HepG2 (cell line): Measurements from ENCODE around the gene ECSIT. TPM values are rescaled to one million over a fixed set of nuclear protein-coding genes. Genes with fewer than 3 reads are reported as not detected.

Experiments used
- KLF16 ChIP-seq, 2 experiments: sonication (generic) in 1 of 2; formaldehyde crosslinking in 1 of 2; IDR thresholded peaks; 2 replicates each; pipeline versions ENCODE4 v1.6.1 to v1.8.0; 2016 to 2023; ENCODE audit warnings: missing genetic modification reagents in 2 of 2, missing compliant biosample characterization in 1 of 2
- MTERF4 ChIP-seq: sonication (generic); formaldehyde crosslinking; IDR thresholded peaks from 2 replicates; pipeline ENCODE4 v1.8.0; 2023; ENCODE audit warnings: mild to moderate bottlenecking, missing genetic modification reagents
- NCOA5 ChIP-seq: sonication (generic); formaldehyde crosslinking; IDR thresholded peaks from 2 replicates; pipeline ENCODE4 v1.4.0; 2020; ENCODE audit warnings: missing genetic modification reagents
- NFE2L1 ChIP-seq: sonication (generic); formaldehyde crosslinking; IDR thresholded peaks from 2 replicates; pipeline ENCODE4 v1.4.0; 2020; ENCODE audit warnings: missing genetic modification reagents, mild to moderate bottlenecking, borderline replicate concordance
- PAXIP1 ChIP-seq: sonication (generic); formaldehyde crosslinking; conservative IDR thresholded peaks from 2 replicates; pipeline ENCODE4 v1.4.0; 2020; ENCODE audit warnings: mild to moderate bottlenecking, missing genetic modification reagents, moderate library complexity
- SMAD9 ChIP-seq: sonication (generic); formaldehyde crosslinking; IDR thresholded peaks from 2 replicates; pipeline ENCODE4 v1.5.1; 2020; ENCODE audit warnings: mild to moderate bottlenecking, missing genetic modification reagents
- UBTF ChIP-seq: sonication (generic); formaldehyde crosslinking; IDR thresholded peaks from 2 replicates; pipeline ENCODE4 v1.4.0; 2020; ENCODE audit warnings: mild to moderate bottlenecking, missing genetic modification reagents
- ZNF484 ChIP-seq: sonication (generic); formaldehyde crosslinking; IDR thresholded peaks from 2 replicates; pipeline ENCODE4 v1.5.1; 2020; ENCODE audit warnings: mild to moderate bottlenecking, low read depth, missing genetic modification reagents, borderline replicate concordance
- ZNF672 ChIP-seq: sonication (generic); formaldehyde crosslinking; IDR thresholded peaks from 2 replicates; pipeline ENCODE4 v1.8.1; 2022; ENCODE audit warnings: missing genetic modification reagents
- ZNF703 ChIP-seq: sonication (generic); formaldehyde crosslinking; IDR thresholded peaks from 2 replicates; pipeline ENCODE4 v1.5.1; 2020; ENCODE audit warnings: missing genetic modification reagents, mild to moderate bottlenecking, moderate library complexity, borderline replicate concordance
- ZNF740 ChIP-seq: sonication (generic); formaldehyde crosslinking; IDR thresholded peaks from 2 replicates; pipeline ENCODE4 v1.4.0; 2020; ENCODE audit warnings: missing genetic modification reagents
- polyA plus RNA-seq, 8 experiments: library from polyadenylated mRNA; depleted of rRNA in 3 of 8; stranded (reverse) in 7 of 8; unstranded in 1 of 8; fragments of >200 nt; fragmentation: Illumina TruSeq in 4 of 8; extraction: Trizol in 4 of 8; gene quantifications; 2 replicates each; pipeline versions ENCODE4 v1.2.1 to v1.2.3, GENCODE V29; 2011 to 2016; ENCODE audit warnings: low read depth in 4 of 8, missing spikeins in 1 of 8, mixed read lengths in 1 of 8; ENCODE audit not compliant: insufficient read depth in 1 of 8
- total RNA-seq, 5 experiments: library from RNA; depleted of rRNA; stranded (reverse); fragments of >200 nt; fragmentation: Illumina TruSeq; extraction: Trizol; gene quantifications; 2 replicates each; pipeline ENCODE4 v1.2.3, GENCODE V29; 2016; ENCODE audit warnings: low read depth in 1 of 5
- TF ChIP-seq, protein P1 (sequence below): IDR thresholded peaks from 2 replicates; pipeline ENCODE4 v1.6.1; 2016; ENCODE audit warnings: low read depth, borderline replicate concordance
- TF ChIP-seq, protein P2 (sequence below): conservative IDR thresholded peaks from 2 replicates; pipeline ENCODE4 v1.6.1; 2018; ENCODE audit warnings: missing genetic modification reagents
- TF ChIP-seq, protein P3 (sequence below): sonication (generic); formaldehyde crosslinking; IDR thresholded peaks from 2 replicates; pipeline ENCODE4 v1.8.1; 2022; ENCODE audit warnings: low read depth, mild to moderate bottlenecking, missing genetic modification reagents
- TF ChIP-seq, protein P4 (sequence below): sonication (generic); formaldehyde crosslinking; IDR thresholded peaks from 2 replicates; pipeline ENCODE4 v1.4.0; 2020; ENCODE audit warnings: low read depth, mild to moderate bottlenecking, missing genetic modification reagents

Gene ECSIT
- total and polyA plus RNA-seq, 2 of the 13 experiments (the other 11 are each of a cell fraction or from before 2014, with no cell fraction given) = 36.4 to 62.3 TPM

DNA sequence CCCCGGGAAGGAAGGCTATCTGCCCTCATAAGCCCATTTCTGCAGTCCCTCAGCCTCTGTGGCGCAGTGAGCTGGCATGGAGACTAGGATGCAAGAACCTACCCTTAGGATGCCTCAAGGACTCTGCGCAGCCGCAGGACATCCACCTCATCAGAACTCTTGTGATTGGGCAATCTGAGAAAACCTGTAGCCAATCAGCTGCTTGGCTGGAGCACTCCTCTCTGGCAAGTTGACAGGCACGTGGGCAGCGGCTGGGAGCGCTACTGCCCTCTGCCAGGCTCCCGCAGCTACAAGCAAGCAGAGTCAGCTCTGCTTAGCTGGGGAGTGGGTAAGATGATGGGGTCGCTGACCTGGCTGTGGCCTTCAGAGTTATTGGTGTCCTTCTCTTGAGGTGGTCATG is 1.5 kb upstream of the ECSIT start (continued):
- no peak for TF ChIP-seq ZNF740 (CRISPR knock-in tag)
- no peak for TF ChIP-seq NCOA5 (CRISPR knock-in tag)
- TF ChIP-seq, protein P1, sequence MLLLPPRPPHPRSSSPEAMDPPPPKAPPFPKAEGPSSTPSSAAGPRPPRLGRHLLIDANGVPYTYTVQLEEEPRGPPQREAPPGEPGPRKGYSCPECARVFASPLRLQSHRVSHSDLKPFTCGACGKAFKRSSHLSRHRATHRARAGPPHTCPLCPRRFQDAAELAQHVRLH = 0 out of 2 replicates have a peak, but pooled peaks have one; percentile 59
- TF ChIP-seq MTERF4 = no peak
- TF ChIP-seq SMAD9 (CRISPR knock-in tag) = no peak
- no peak for TF ChIP-seq ZNF703 (CRISPR knock-in tag)
- TF ChIP-seq, protein P2, sequence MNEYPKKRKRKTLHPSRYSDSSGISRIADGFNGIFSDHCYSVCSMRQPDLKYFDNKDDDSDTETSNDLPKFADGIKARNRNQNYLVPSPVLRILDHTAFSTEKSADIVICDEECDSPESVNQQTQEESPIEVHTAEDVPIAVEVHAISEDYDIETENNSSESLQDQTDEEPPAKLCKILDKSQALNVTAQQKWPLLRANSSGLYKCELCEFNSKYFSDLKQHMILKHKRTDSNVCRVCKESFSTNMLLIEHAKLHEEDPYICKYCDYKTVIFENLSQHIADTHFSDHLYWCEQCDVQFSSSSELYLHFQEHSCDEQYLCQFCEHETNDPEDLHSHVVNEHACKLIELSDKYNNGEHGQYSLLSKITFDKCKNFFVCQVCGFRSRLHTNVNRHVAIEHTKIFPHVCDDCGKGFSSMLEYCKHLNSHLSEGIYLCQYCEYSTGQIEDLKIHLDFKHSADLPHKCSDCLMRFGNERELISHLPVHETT (CRISPR knock-in tag) = no peak; the same call in 1 of the 2 replicates
- peak in 1 of 2 experiments; percentile 77; a peak in 2 of 4 replicates for TF ChIP-seq KLF16 (CRISPR knock-in tag; IDR thresholded peaks at IDR 0.05)
- TF ChIP-seq, protein P3, sequence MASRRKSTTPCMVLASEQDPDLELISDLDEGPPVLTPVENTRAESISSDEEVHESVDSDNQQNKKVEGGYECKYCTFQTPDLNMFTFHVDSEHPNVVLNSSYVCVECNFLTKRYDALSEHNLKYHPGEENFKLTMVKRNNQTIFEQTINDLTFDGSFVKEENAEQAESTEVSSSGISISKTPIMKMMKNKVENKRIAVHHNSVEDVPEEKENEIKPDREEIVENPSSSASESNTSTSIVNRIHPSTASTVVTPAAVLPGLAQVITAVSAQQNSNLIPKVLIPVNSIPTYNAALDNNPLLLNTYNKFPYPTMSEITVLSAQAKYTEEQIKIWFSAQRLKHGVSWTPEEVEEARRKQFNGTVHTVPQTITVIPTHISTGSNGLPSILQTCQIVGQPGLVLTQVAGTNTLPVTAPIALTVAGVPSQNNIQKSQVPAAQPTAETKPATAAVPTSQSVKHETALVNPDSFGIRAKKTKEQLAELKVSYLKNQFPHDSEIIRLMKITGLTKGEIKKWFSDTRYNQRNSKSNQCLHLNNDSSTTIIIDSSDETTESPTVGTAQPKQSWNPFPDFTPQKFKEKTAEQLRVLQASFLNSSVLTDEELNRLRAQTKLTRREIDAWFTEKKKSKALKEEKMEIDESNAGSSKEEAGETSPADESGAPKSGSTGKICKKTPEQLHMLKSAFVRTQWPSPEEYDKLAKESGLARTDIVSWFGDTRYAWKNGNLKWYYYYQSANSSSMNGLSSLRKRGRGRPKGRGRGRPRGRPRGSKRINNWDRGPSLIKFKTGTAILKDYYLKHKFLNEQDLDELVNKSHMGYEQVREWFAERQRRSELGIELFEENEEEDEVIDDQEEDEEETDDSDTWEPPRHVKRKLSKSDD (CRISPR knock-in tag) = no peak
- TF ChIP-seq PAXIP1 (CRISPR knock-in tag) = no peak
- no peak for TF ChIP-seq UBTF (CRISPR knock-in tag)
- no peak for TF ChIP-seq ZNF672 (CRISPR knock-in tag)
- no peak for TF ChIP-seq NFE2L1 (CRISPR knock-in tag)
- TF ChIP-seq ZNF484 = no peak
- TF ChIP-seq, protein P4, sequence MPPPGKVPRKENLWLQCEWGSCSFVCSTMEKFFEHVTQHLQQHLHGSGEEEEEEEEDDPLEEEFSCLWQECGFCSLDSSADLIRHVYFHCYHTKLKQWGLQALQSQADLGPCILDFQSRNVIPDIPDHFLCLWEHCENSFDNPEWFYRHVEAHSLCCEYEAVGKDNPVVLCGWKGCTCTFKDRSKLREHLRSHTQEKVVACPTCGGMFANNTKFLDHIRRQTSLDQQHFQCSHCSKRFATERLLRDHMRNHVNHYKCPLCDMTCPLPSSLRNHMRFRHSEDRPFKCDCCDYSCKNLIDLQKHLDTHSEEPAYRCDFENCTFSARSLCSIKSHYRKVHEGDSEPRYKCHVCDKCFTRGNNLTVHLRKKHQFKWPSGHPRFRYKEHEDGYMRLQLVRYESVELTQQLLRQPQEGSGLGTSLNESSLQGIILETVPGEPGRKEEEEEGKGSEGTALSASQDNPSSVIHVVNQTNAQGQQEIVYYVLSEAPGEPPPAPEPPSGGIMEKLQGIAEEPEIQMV (CRISPR knock-in tag) = no peak
